HG03025 (cell line): ENCODE measurements around the gene GSG1L2.

Source experiments
- ATAC-seq: cut with Tn5 transposase; IDR thresholded peaks from one replicate; pipeline ENCODE4 v1.9.1; 2021; ENCODE audit warnings: mild to moderate bottlenecking, moderate library complexity; ENCODE audit not compliant: unreplicated experiment, low FRiP score

Gene GSG1L2

GRCh38 chr17:9828296-9829295 lies 6.7 kb upstream of the GSG1L2 start:
- no peak for ATAC-seq

GRCh38 chr17:9825641-9826150 lies 3.8 kb upstream of the GSG1L2 start, which contains the start of gene GLP2R:
Gene GLP2R (plus strand): TSS chr17:9825924. CDS start chr17:9826064, 140 bp downstream.
- ATAC-seq = no peak

GRCh38 chr17:9824797-9825338 lies 3.0 kb upstream of the GSG1L2 start:
- ATAC-seq = no peak

GRCh38 chr17:9824094-9824493 lies 2.2 kb upstream of the GSG1L2 start:
- ATAC-seq = no peak

DNA sequence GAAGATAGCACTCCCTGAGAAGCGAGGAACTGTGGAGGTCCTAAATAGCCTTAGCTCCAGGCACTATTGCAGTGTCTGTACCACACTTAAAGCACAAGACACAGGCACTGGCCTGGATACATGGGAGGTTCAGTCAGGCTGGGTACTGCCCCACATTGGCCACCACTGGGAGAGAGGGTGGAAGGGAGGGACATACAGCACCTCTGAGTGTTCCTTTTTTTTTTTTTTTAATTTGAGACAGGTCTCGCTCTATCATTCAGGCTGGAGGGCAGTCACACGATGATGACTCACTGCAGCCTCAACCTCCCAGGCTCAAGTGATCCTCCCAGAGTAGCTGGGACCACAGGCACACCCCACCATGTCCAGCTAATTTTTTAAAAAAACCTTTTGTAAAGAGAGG lies 1.4 kb downstream of the GSG1L2 start:
- ATAC-seq = no peak

DNA sequence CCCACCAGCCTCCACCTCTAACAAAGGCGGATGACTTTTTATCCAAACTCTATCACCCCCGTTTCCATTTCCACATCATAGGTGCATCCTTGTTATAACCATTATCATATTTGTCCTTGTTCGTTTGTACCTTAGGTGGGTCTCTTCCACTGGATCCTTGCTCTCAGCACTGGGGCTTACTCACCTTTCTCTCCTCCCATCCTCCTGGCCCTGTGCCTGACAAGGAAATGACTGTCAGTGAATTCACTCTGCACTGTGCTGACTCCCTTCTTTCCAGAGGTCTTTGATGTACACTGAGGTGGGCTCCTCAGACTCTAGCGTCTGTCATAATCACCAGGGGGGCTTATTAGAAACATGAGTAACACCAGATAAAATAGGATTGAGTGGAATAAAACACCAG lies 3.1 kb downstream of the GSG1L2 start:
- no peak for ATAC-seq

DNA sequence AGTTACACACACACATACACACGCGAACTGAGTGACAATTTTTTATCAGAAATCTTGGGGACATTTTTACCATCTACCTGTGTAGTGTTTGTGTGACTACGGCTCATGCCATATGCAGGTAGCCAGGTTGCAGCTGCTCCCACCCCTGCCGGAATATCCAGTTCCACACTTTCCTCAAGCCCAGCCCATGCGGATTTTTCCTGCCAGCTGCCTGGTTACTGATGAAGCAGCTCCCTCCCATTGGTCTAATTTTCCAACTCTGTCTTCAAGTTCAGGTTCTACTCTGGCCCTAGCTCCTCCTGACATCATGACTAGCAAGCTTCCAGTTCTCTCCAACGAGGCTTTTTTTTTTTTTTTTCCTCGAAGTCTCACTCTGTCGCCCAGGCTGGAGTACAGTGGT lies 4.8 kb downstream of the GSG1L2 start:
- ATAC-seq = no peak

GRCh38 chr17:9816472-9816871 lies 5.4 kb downstream of the GSG1L2 start:
- ATAC-seq = no peak

GRCh38 chr17:9814337-9814945 lies 7.4 kb downstream of the GSG1L2 start:
- no peak for ATAC-seq

DNA sequence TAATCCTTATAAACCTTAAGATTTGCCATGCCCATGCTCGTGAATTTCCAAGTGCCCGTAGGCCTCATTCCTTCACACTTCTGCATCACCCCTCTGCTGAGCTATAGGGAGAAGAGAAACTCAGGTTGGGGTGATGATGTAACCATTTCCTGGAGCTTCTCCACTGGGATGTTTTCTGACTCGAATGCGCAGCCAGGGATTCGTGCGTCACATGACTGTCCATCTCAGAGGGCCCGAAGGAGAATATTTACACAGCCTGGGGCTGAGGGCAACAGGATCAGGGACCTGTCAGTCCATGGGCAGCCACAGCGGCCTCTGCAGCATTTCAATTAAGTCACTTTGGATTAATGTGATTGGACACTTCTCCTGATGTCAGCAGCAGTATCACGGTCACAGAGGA lies 8.7 kb downstream of the GSG1L2 start:
- ATAC-seq = no peak

- ATAC-seq = no peak
Measured at GRCh38 chr17:9811537-9811936, 10.3 kb downstream of the GSG1L2 start.

GRCh38 chr17:9811086-9811485 lies 10.8 kb downstream of the GSG1L2 start:
- no peak for ATAC-seq

GRCh38 chr17:9810100-9810949 lies 11.6 kb downstream of the GSG1L2 start:
- ATAC-seq = no peak

DNA sequence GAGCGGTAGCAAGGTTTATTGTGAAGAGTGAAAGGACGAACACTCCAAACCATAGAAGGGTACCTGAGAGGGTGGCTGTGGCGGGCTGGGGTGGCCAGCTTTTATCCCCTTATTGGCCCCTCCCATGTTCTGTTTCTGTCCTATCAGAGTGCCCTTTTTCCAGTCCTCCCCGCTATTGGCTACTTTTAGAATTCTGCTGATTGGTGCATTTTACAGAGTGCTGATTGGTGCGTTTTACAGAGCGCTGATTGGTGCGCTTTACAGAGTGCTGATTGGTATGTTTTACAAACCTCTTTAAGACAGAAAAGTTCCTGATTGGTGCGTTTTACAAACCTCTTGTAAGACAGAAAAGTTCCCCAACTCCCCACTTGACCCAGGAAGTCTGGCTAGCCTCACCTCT lies 12.5 kb downstream of the GSG1L2 start:
- no peak for ATAC-seq

- no peak for ATAC-seq
Measured at GRCh38 chr17:9806699-9807098, 15.2 kb downstream of the GSG1L2 start.

DNA sequence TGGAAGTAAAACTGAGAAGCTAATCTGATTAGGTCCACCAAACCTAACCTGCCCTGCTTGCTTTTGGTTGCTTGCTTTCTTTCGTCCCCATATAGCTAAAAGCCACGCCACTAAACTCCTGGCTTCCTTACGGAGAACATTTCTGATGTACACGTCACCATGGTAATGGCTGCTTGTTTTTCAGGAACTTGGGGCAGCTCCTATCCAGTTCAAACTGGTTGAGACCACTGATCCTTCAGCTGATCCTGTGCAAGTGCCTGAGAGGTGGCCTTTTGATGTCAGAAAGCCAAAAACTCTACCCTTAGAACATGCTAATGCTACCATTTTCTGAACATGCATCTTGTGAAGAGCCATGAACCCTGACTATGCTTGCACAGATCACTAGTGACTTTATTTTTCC lies 16.1 kb downstream of the GSG1L2 start:
- no peak for ATAC-seq

GRCh38 chr17:9802697-9803096 lies 19.2 kb downstream of the GSG1L2 start:
- ATAC-seq = no peak

- no peak for ATAC-seq
Measured at GRCh38 chr17:9802294-9802693, 19.6 kb downstream of the GSG1L2 start.

- no peak for ATAC-seq
Measured at GRCh38 chr17:9801505-9801904, 20.4 kb downstream of the GSG1L2 start.

DNA sequence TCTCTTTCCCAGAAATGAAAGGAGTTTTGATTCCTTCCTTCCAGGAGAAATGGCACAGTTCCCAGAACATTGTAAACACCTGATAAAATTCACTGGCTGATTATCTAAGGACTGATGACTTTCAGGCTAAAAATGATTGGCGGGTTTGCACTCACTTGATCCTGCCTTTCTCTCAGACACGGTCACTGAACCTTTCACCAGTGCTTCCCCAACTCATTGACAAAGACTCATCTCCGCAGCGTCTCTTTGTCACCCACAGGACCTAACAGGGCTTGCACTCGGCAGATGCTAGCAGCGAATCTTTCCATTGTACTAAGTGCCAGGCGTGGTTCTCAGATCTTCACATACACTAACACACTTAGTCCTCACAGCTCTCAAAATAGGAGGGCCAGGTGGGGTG lies 23.2 kb downstream of the GSG1L2 start:
- no peak for ATAC-seq
